ENCODE data around the gene LYZL6.

Gene LYZL6

GRCh38 chr17:35918665-35919064 is 24.8 kb downstream of the LYZL6 start:
- H3K36me3 ChIP-seq (ENCODE audit: control insufficient read depth, insufficient read depth, low read length, severe bottlenecking): no peaks in the 10 kb centered on the region
- H3K9ac ChIP-seq (ENCODE audit: low read length): no peak overlapping the region
- H3K9me3 ChIP-seq (ENCODE audit: control insufficient read depth, low read length): no peaks in the 10 kb centered on the region
- DNase-seq (ENCODE audit: low read depth): no peak
- H3K4me3 ChIP-seq (ENCODE audit: low read length): no peak overlapping the region
- H3K27me3 ChIP-seq (replicated peaks; ENCODE audit: control insufficient read depth, insufficient read depth, low read length): no peaks in the 10 kb centered on the region
- peaks cover 7% of the 10 kb centered on the region for H3K4me1 ChIP-seq (ENCODE audit: control insufficient read depth, insufficient read depth, low read length)

GRCh38 chr17:35917519-35918213 is 25.8 kb downstream of the LYZL6 start:
- Histone ChIP-seq H3K9me3 (ENCODE audit: control insufficient read depth, low read length) (no peaks in the 10 kb centered on the region), H3K27me3 (replicated peaks; ENCODE audit: control insufficient read depth, insufficient read depth, low read length) (no peaks in the 10 kb centered on the region), H3K9ac (ENCODE audit: low read length) (no peak overlapping the region)

GRCh38 chr17:35915153-35915964 is 28.2 kb downstream of the LYZL6 start:
- no peak for DNase-seq (ENCODE audit: low read depth)
- Histone ChIP-seq H3K4me1 (ENCODE audit: control insufficient read depth, insufficient read depth, low read length) (peaks cover 7% of the 10 kb centered on the region), H3K4me3 (ENCODE audit: low read length) (no peak overlapping the region), H3K27me3 (replicated peaks; ENCODE audit: control insufficient read depth, insufficient read depth, low read length) (no peaks in the 10 kb centered on the region), H3K9ac (ENCODE audit: low read length) (no peak overlapping the region), H3K36me3 (ENCODE audit: control insufficient read depth, insufficient read depth, low read length, severe bottlenecking) (no peaks in the 10 kb centered on the region), H3K9me3 (ENCODE audit: control insufficient read depth, low read length) (no peaks in the 10 kb centered on the region)

More at GRCh38 chr17:35917519-35918213, 25.8 kb downstream of the LYZL6 start:
- Histone ChIP-seq H3K4me3 (ENCODE audit: low read length) (no peak overlapping the region), H3K36me3 (ENCODE audit: control insufficient read depth, insufficient read depth, low read length, severe bottlenecking) (no peaks in the 10 kb centered on the region), H3K4me1 (ENCODE audit: control insufficient read depth, insufficient read depth, low read length) (peaks cover 7% of the 10 kb centered on the region)
- DNase-seq (ENCODE audit: low read depth): no peak

- Histone ChIP-seq H3K4me1 (ENCODE audit: control insufficient read depth, insufficient read depth, low read length) (peaks cover 7% of the 10 kb centered on the region), H3K9me3 (ENCODE audit: control insufficient read depth, low read length) (no peaks in the 10 kb centered on the region), H3K27me3 (replicated peaks; ENCODE audit: control insufficient read depth, insufficient read depth, low read length) (no peaks in the 10 kb centered on the region), H3K9ac (ENCODE audit: low read length) (no peak overlapping the region), H3K4me3 (ENCODE audit: low read length) (no peak overlapping the region), H3K36me3 (ENCODE audit: control insufficient read depth, insufficient read depth, low read length, severe bottlenecking) (no peaks in the 10 kb centered on the region)
- no peak for DNase-seq (ENCODE audit: low read depth)
Measured at GRCh38 chr17:35914354-35914753, 29.2 kb downstream of the LYZL6 start.

- Histone ChIP-seq H3K36me3 (ENCODE audit: control insufficient read depth, insufficient read depth, low read length, severe bottlenecking) (no peaks in the 10 kb centered on the region), H3K9ac (ENCODE audit: low read length) (no peak overlapping the region), H3K27me3 (replicated peaks; ENCODE audit: control insufficient read depth, insufficient read depth, low read length) (no peaks in the 10 kb centered on the region), H3K4me1 (ENCODE audit: control insufficient read depth, insufficient read depth, low read length) (peaks cover 7% of the 10 kb centered on the region), H3K9me3 (ENCODE audit: control insufficient read depth, low read length) (no peaks in the 10 kb centered on the region), H3K4me3 (ENCODE audit: low read length) (no peak overlapping the region)
- DNase-seq (ENCODE audit: low read depth): no peak
Measured at GRCh38 chr17:35913609-35914008, 29.9 kb downstream of the LYZL6 start.

GRCh38 chr17:35912942-35913341 is 30.6 kb downstream of the LYZL6 start:
- H3K4me1 ChIP-seq (ENCODE audit: control insufficient read depth, insufficient read depth, low read length): peaks cover 7% of the 10 kb centered on the region
- no peaks in the 10 kb centered on the region for H3K36me3 ChIP-seq (ENCODE audit: control insufficient read depth, insufficient read depth, low read length, severe bottlenecking)
- H3K9ac ChIP-seq (ENCODE audit: low read length): no peak overlapping the region
- H3K4me3 ChIP-seq (ENCODE audit: low read length): no peak overlapping the region
- no peaks in the 10 kb centered on the region for H3K27me3 ChIP-seq (replicated peaks; ENCODE audit: control insufficient read depth, insufficient read depth, low read length)
- no peaks in the 10 kb centered on the region for H3K9me3 ChIP-seq (ENCODE audit: control insufficient read depth, low read length)
- DNase-seq (ENCODE audit: low read depth): no peak

- no peak overlapping the region for H3K9ac ChIP-seq (ENCODE audit: low read length)
- H3K4me1 ChIP-seq (ENCODE audit: control insufficient read depth, insufficient read depth, low read length): peaks cover 8% of the 10 kb centered on the region
- DNase-seq (ENCODE audit: low read depth): no peak
- no peaks in the 10 kb centered on the region for H3K36me3 ChIP-seq (ENCODE audit: control insufficient read depth, insufficient read depth, low read length, severe bottlenecking)
- no peaks in the 10 kb centered on the region for H3K9me3 ChIP-seq (ENCODE audit: control insufficient read depth, low read length)
- H3K27me3 ChIP-seq (replicated peaks; ENCODE audit: control insufficient read depth, insufficient read depth, low read length): no peaks in the 10 kb centered on the region
- no peak overlapping the region for H3K4me3 ChIP-seq (ENCODE audit: low read length)
Measured at GRCh38 chr17:35912339-35912912, 31.1 kb downstream of the LYZL6 start.

GRCh38 chr17:35909408-35909807 is 34.1 kb downstream of the LYZL6 start:
- Histone ChIP-seq H3K9me3 (ENCODE audit: control insufficient read depth, low read length) (no peaks in the 10 kb centered on the region), H3K9ac (ENCODE audit: low read length) (no peak overlapping the region)

GRCh38 chr17:35907691-35908090 is 35.8 kb downstream of the LYZL6 start:
- Histone ChIP-seq H3K4me3 (ENCODE audit: low read length) (no peak overlapping the region), H3K9me3 (ENCODE audit: control insufficient read depth, low read length) (no peaks in the 10 kb centered on the region), H3K36me3 (ENCODE audit: control insufficient read depth, insufficient read depth, low read length, severe bottlenecking) (no peaks in the 10 kb centered on the region), H3K9ac (ENCODE audit: low read length) (no peak overlapping the region), H3K27me3 (replicated peaks; ENCODE audit: control insufficient read depth, insufficient read depth, low read length) (no peaks in the 10 kb centered on the region), H3K4me1 (ENCODE audit: control insufficient read depth, insufficient read depth, low read length) (peaks cover 14% of the 10 kb centered on the region)
- DNase-seq (ENCODE audit: low read depth): no peak

More at GRCh38 chr17:35909408-35909807, 34.1 kb downstream of the LYZL6 start:
- Histone ChIP-seq H3K27me3 (replicated peaks; ENCODE audit: control insufficient read depth, insufficient read depth, low read length) (no peaks in the 10 kb centered on the region), H3K4me3 (ENCODE audit: low read length) (no peak overlapping the region), H3K4me1 (ENCODE audit: control insufficient read depth, insufficient read depth, low read length) (peaks cover 14% of the 10 kb centered on the region), H3K36me3 (ENCODE audit: control insufficient read depth, insufficient read depth, low read length, severe bottlenecking) (no peaks in the 10 kb centered on the region)
- no peak for DNase-seq (ENCODE audit: low read depth)

- no peak for DNase-seq (ENCODE audit: low read depth)
- peaks cover 14% of the 10 kb centered on the region for H3K4me1 ChIP-seq (ENCODE audit: control insufficient read depth, insufficient read depth, low read length)
- H3K4me3 ChIP-seq (ENCODE audit: low read length): no peak overlapping the region
- no peak overlapping the region for H3K9ac ChIP-seq (ENCODE audit: low read length)
- no peaks in the 10 kb centered on the region for H3K36me3 ChIP-seq (ENCODE audit: control insufficient read depth, insufficient read depth, low read length, severe bottlenecking)
- no peaks in the 10 kb centered on the region for H3K9me3 ChIP-seq (ENCODE audit: control insufficient read depth, low read length)
- H3K27me3 ChIP-seq (replicated peaks; ENCODE audit: control insufficient read depth, insufficient read depth, low read length): no peaks in the 10 kb centered on the region
Measured at GRCh38 chr17:35906926-35907637, 36.4 kb downstream of the LYZL6 start.
